Thyroid gland (tissue), 4 donors: Measurements from ENCODE around the gene JMJD1C. TPM values are rescaled to one million over a fixed set of nuclear protein-coding genes. Genes with fewer than 3 reads are reported as not detected.

Experiments used
- DNase-seq, 2 donors: peaks; one replicate each; pipeline ENCODE4 v3.0.0-alpha.2; 2019
- H3K27ac ChIP-seq, 3 donors: fragments of 200-600 bp; sonication (generic); 1 replicate in 2 of 3; 2 replicates in 1 of 3; pipeline ENCODE4 v1.5.1; 2016 to 2019; ENCODE audit warnings: mild to moderate bottlenecking in 1 of 3, moderate library complexity in 1 of 3
- H3K27me3 ChIP-seq: fragments of 200-600 bp; sonication (generic); one replicate; pipeline ENCODE4 v1.5.1; 2019
- H3K36me3 ChIP-seq, 2 donors: fragments of 200-600 bp; sonication (generic); one replicate each; pipeline ENCODE4 v1.5.1; 2016 to 2019
- H3K4me1 ChIP-seq, 2 donors: fragments of 200-600 bp; sonication (generic); one replicate each; pipeline ENCODE4 v1.5.1; 2017 to 2019
- H3K4me3 ChIP-seq, 3 donors: fragments of 200-600 bp; sonication (generic); replicated peaks in 1 of 3; 1 replicate in 2 of 3; 2 replicates in 1 of 3; pipeline ENCODE4 v1.5.1; 2016; ENCODE audit warnings: mild to moderate bottlenecking in 1 of 3
- H3K9me3 ChIP-seq: fragments of 200-600 bp; sonication (generic); one replicate; pipeline ENCODE4 v1.5.1; 2017
- POLR2A ChIP-seq, 2 donors: fragments of 450-650 bp; IDR thresholded peaks; one replicate each; pipeline ENCODE4 v1.6.1; 2017; ENCODE audit warnings: antibody characterized with exemption in 2 of 2, mild to moderate bottlenecking in 2 of 2, moderate library complexity in 1 of 2
- WGBS, 2 donors: methylation state at CpG; one replicate each; pipeline ENCODE4 v1.1.5; 2017; 5-methylcytosine and 5-hydroxymethylcytosine counted together
- intact Hi-C: fragments of 100-400 bp; cut with DNase I; formaldehyde crosslinking; loops from one replicate; pipeline ENCODE4 v1.15.1; 2023
- total RNA-seq, 4 donors: library from RNA; depleted of rRNA; stranded (reverse); fragments of >200 nt; gene quantifications; one replicate each; pipeline ENCODE4 v1.2.3, GENCODE V29; 2016
- TF ChIP-seq, protein P1 (sequence below), 6 experiments: fragments of 200-600 bp in 3 of 6; fragments of 450-650 bp in 3 of 6; sonication (generic) in 3 of 6; IDR thresholded peaks; one replicate each; pipeline ENCODE4 v1.5.1; 2016 to 2019; ENCODE audit warnings: antibody characterized with exemption in 6 of 6, mild to moderate bottlenecking in 2 of 6, inconsistent platforms in 1 of 6, moderate library complexity in 1 of 6

Gene JMJD1C
- total RNA-seq, 4 donors from 2014 or later = 120 to 168 (median 136) TPM

DNA sequence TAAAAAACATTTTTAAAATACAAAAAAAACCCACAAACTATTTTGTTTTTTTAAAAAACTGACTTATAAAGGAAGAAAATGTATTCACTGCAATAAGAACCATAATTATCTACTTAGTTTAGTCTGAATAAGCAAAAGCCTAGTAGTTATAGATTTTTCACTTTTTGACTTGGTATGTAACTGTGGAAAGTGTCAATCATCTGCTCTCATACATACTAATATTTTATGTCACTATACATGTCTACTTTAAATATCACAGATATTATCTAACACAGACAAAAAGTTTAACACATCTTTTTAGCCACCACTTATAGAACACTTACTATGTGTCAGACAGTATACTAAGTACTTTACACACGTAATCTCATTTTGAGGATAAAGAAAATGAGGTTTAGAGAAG, 3.2 kb upstream of the JMJD1C start:
- intact Hi-C loops = loop anchor here (10.0 kb wide), 2 partner anchors 46 to 194 kb away; no protein-coding TSS in a partner anchor
- 93 to 95% methylated on average over 1 of the region's 1 CpG for WGBS, 2 donors
- H3K9me3 ChIP-seq = no peaks in the 10 kb centered on the region

DNA sequence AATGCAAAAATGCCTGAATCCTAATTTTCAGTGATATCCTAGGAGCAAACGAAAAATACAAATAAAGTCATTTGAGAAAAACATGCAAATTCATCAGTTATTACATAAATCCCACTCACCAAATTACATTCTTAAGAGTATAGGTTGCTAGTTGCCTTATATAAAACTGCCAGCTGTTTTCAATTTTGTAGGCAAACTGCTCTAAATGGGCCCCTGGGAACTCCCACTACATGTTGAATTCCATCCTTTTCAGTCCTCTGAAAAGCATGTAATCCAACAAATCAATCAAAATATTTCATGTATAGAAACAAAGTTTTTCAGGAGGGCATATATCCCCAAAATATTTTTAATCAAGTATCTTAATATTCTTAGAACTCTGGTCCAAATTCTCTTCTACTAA, 2.1 kb upstream of the JMJD1C start:
- DNase-seq = no peak
- WGBS, 2 donors = 91 to 93% methylated on average over 1 of the region's 1 CpG
- H3K36me3 ChIP-seq = no peaks in the 10 kb centered on the region
- H3K4me3 ChIP-seq = no peak overlapping the region
- TF ChIP-seq, protein P1, sequence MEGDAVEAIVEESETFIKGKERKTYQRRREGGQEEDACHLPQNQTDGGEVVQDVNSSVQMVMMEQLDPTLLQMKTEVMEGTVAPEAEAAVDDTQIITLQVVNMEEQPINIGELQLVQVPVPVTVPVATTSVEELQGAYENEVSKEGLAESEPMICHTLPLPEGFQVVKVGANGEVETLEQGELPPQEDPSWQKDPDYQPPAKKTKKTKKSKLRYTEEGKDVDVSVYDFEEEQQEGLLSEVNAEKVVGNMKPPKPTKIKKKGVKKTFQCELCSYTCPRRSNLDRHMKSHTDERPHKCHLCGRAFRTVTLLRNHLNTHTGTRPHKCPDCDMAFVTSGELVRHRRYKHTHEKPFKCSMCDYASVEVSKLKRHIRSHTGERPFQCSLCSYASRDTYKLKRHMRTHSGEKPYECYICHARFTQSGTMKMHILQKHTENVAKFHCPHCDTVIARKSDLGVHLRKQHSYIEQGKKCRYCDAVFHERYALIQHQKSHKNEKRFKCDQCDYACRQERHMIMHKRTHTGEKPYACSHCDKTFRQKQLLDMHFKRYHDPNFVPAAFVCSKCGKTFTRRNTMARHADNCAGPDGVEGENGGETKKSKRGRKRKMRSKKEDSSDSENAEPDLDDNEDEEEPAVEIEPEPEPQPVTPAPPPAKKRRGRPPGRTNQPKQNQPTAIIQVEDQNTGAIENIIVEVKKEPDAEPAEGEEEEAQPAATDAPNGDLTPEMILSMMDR (IDR thresholded peaks at IDR 0.05) = no peak
- no peak for TF ChIP-seq POLR2A (IDR thresholded peaks at IDR 0.05)
- H3K27me3 ChIP-seq = no peaks in the 10 kb centered on the region
- no peaks in the 10 kb centered on the region for H3K9me3 ChIP-seq
- no peak overlapping the region for H3K27ac ChIP-seq
- peaks cover 0 to 17% of the 10 kb centered on the region in 2 donors for H3K4me1 ChIP-seq
- intact Hi-C loops = loop anchor here (10.0 kb wide), 2 partner anchors 47 to 193 kb away; no protein-coding TSS in a partner anchor

More for the DNA sequence above, 3.2 kb upstream of the JMJD1C start:
- H3K27ac ChIP-seq = no peak overlapping the region
- no peaks in the 10 kb centered on the region for H3K27me3 ChIP-seq
- H3K4me1 ChIP-seq = peaks cover 0 to 15% of the 10 kb centered on the region in 2 donors
- no peak overlapping the region for H3K4me3 ChIP-seq
- H3K36me3 ChIP-seq = no peaks in the 10 kb centered on the region
- TF ChIP-seq, protein P1 (IDR thresholded peaks at IDR 0.05) = no peak
- TF ChIP-seq POLR2A (IDR thresholded peaks at IDR 0.05) = no peak
- no peak for DNase-seq

DNA sequence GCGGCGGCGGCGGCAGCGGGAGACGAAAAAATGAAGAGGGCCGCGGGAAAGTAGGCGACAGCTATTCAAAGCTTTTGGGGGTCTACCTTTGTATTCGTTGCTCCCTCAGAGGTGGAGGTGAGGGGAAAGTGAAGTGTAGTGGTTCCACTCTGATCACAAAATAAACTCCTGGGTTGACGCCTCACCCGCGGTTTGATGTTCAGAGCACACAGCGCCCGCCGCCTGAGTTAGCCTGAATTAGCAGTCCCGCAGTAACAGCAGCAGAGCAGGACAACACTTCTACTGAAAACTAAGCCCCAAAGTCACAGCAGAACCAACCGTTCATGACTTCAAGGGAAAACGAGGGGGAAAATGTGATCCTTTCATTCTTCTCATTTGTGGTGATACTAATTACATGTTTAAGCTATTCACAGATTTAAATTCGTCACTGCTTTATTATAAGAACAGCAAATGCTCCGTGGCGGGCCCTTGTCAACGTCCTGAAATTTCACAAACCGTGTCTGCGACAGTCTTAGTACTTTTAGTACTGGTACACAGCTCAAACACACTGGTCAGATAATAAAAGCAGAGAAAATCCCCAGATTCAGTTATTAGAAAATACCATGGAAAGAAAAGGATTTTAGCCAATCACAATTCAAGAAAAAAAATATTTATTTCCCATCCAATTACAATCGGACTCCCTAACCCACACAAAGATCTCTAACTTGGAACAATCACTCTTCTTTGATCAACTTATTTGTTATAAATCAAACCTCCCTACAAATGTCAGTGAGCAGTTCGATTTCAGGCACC, 563 bp upstream of the JMJD1C start:
- intact Hi-C loops = loop anchor here (10.0 kb wide), 2 partner anchors 48 to 192 kb away; no protein-coding TSS in a partner anchor
- 4 to 9% methylated on average over 23 to 27 of the region's 27 CpGs for WGBS, 2 donors
- Histone ChIP-seq H3K27ac (peak overlapping the region; percentile 94 to 99 (median 99)), H3K4me3 (peak overlapping the region; percentile 57 to 100 (median 88)), H3K27me3 (no peaks in the 10 kb centered on the region), H3K36me3 (no peaks in the 10 kb centered on the region), H3K9me3 (no peaks in the 10 kb centered on the region), H3K4me1 (peaks cover 0 to 13% of the 10 kb centered on the region in 2 donors)
- peak; percentile 67 to 71 for DNase-seq
- peak in 1 of 2 donors; percentile 6 for TF ChIP-seq POLR2A (IDR thresholded peaks at IDR 0.05)
- TF ChIP-seq, protein P1 (IDR thresholded peaks at IDR 0.05) = no peak

DNA sequence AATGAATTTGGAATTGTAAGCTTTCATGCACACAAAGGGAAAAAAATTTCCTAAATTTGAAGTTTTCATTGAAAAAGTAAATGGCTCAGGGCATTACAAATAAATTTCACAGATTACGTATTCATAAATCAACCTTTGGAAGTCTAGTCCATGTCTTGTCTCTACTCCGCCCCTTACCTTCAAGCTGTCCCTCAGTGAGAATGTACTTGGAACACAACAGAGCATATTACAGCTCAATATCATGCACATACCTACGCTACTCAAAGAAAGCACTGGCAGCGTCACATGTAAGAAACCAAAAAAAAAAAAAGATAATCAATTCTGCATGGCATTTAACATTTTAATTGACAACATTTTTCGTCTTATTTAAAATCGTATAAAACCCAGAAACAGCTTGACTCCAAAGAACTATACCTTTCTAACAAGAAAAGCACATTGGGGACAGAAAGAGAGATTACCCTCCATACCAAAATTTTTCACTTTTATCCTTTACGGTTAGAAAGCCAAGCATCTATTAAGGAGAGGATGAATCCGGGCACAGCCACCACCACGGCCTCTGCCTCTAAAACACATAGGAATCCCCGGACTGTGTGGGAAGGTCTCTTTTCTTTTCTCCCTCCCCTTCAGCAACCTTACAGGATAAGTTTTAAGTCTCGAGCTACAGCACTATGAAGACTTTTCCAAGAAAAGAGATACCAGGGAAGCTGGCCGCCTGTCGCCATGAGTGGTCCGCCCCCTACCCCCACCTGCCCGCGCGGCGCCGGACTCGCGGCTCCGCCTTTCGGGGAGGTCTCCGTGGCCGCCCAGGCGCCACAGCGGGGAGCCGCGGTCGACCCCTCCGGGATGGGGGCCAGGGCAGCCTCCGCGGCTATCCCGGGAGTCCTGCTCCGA, 1.1 kb downstream of the JMJD1C start:
- Histone ChIP-seq H3K27ac (peak overlapping the region; percentile 94 to 99 (median 99)), H3K27me3 (no peaks in the 10 kb centered on the region), H3K4me3 (peak overlapping the region; percentile 57 to 100 (median 88)), H3K4me1 (peaks cover 0 to 5% of the 10 kb centered on the region in 2 donors), H3K36me3 (no peaks in the 10 kb centered on the region), H3K9me3 (no peaks in the 10 kb centered on the region)
- no peak for DNase-seq
- 10 to 17% methylated on average over 14 to 24 of the region's 35 CpGs for WGBS, 2 donors
- intact Hi-C loops = loop anchor here (10.0 kb wide), 2 partner anchors 50 to 190 kb away; no protein-coding TSS in a partner anchor
- TF ChIP-seq POLR2A (IDR thresholded peaks at IDR 0.05) = peak in 1 of 2 donors; percentile 57
- TF ChIP-seq, protein P1 (IDR thresholded peaks at IDR 0.05) = no peak
